GM21825 (cell line): Measurements from ENCODE around the gene RBM20.
"Not testable (repeated sequence)": the region's sequence is repeated elsewhere in the genome, so short reads cannot be mapped to it uniquely, and the experiment has no call there.

Experiments
- ATAC-seq: cut with Tn5 transposase; IDR thresholded peaks from one replicate; pipeline ENCODE4 v1.9.1; 2021; ENCODE audit warnings: mild to moderate bottlenecking, moderate library complexity; ENCODE audit not compliant: unreplicated experiment

The RBM20 gene

DNA sequence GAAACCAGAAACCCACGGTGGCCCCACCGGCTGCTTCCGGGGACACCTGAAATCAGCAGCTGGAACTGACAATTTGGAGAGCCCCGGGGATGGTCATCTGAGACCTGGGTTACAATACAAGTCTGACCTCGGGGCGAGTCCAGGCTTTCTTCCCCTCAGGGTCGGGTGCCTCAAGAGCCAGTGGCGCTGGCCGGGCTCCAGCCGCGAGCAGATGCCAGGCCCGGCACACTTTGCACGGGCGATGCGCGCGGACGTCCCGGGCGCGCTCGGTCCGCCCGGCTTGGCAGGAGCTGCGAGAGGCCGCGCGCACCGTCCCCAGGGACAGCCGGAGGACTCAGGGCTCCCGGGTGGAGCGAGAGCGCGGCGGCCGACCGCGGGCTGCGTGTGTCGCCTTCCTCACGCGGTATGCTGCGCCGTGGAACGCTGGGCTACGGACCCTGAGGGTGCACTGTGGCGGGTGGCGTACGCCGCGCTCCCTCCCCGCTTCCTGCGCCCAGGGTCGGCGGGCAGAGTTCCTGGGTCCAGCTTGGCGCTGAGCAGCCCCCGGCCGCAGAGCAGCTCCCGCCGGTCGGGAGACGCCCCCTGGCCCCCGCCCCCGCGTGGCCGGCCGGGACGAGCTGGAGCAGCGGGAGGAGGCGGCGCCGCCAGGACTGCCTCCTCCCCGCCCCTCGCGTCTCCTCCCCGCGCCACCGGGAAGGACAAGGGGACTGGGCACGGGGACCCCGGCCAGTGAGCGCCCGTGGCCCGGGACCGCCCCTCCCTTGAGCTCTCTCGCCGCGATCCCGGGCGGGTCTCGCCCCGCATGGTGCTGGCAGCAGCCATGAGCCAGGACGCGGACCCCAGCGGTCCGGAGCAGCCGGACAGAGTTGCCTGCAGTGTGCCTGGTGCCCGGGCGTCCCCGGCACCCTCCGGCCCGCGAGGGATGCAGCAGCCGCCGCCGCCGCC lies at the start of gene RBM20:
Gene RBM20, plus strand, starts transcription at position 684 of the 945 bp plus-strand sequence. Its CDS starts 119 bp downstream, at position 803.
- no peak for ATAC-seq

DNA sequence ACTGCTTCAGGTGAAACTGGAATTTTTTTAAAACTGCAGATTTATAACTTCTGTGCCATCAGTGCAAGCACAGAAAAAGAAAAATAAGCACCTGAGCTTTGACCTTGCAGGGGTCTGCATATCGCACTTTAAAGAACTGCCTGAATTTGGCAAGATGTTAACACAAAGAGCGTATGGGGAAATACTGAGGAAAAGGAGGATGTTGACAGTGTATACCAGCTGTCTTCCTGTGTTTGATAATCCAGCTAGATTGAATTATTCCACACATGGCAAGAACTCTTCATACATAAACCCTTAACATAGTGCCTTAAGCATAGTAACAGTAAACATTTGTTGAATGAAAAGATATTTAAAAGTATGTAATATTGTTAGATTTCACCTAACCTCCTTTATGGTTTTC lies 46.7 kb upstream of the RBM20 start:
- no peak for ATAC-seq

DNA sequence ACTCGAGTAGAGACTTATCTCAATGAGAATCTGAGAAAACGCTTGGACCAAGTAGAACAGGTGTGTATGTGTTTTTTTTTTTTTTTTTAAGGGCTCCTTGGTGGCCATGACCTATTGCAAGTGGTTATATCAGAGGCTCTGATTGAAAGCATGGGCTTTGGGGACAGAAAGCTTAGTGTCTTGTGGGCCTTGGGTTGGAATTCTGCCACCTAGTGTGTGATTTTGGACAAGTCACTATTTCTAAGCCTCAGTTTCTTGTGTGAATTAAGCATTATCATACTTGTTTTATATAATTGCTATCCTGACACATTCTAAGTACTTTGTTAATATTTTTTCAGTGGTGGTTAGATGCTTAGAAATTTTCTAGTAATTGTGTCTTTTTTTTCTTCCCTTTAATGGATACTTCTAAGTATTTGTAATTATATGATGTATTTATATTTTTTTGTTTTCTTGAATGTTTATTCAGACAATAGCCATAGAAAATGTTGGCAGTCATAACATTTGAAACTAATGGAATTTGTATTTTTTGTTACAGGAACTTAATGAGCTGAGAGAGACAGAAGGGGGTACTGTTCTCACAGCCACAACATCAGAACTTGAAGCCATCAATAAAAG lies 43.5 kb upstream of the RBM20 start:
- ATAC-seq: peak; percentile 54

DNA sequence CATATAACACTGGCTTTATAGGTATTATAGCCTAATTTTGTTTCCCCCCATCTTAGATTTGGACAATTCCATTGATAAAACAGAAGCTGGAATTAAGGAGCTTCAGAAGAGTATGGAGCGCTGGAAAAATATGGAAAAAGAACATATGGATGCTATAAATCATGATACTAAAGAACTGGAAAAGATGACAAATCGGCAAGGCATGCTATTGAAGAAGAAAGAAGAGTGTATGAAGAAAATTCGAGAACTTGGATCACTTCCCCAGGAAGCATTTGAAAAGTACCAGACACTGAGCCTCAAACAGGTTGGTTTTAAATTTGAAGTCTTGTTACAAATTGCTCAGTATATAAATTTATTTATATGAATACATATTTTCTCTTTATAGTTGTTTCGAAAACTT lies 42.6 kb upstream of the RBM20 start:
- no peak for ATAC-seq

DNA sequence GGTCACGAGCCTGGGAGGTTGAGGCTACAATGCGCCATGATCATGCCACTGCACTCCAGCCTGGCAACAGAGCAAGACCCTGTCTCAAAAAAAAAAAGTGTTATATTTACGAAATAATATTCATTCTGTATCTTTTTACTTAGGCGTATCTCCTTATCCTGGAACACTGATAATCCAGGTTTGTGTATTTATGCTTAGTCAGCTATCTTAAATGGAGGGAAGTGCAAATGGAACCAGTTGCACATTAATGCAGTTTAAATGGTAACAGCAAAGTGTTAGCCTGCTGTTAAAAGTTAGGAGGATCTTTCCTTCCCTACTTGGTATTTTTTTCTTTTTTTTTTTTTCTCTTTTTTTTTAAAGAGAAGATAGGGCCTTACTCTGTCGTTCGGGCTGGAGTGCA lies 36.0 kb upstream of the RBM20 start:
- ATAC-seq: no peak

DNA sequence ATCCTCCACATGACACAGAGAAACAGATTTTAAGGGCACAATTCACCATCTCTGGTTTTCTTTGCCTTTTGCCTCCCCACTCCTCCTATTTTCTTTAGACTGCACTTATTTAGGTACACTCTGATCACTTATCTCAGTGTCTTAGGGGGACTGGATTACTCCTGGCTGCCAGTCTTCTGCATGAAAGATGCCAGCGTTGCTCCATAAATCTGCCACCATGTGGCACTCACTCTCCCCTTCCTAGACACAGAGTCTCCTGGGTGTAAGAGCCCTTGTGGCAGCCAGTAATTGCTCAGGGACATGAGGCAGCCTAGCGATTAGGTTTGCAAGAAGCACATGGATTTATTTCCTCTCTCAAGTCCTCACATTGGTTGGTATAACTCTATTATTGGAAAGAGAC lies 34.5 kb upstream of the RBM20 start:
- ATAC-seq: no peak

DNA sequence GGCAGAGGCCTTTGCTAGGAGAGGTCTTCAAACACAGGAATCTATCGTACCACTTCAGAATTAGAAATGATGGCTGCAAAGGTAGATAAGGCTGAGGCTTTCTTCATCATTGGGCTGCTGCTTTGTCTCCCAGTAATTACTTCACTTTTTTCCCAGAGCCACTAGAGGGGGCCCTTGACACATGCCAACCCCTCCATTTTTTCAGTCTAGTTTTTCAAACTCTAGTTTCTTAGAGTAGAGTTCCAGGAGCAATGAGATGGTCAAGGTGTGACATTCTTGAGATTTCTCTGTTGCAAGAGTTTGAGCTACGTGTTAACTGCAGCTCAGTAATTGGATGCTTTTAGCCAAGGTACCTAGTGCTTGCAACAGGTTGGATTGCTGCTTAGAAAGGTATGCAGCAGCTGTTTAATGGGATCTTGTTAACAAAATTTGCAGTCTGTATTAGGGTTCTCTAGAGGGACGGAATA lies 33.8 kb upstream of the RBM20 start:
- ATAC-seq: no peak

DNA sequence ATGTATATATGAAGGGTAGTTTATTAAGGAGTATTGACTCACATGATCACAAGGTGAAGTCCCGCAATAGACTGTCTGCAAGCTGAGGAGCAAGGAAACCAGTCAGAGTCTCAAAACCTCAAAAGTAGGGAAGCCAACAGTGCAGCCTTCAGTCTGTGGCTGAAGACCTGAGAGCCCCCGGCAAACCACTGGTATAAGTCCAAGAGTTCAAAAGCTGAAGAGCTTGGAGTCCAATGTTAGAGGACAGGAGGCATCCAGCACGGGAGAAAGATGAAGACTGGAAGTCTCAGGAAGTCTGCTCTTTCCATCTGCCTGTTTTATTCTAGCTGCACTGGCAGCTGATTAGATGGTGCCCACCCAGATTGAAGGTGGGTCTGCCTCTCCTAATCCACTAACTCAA lies 33.4 kb upstream of the RBM20 start:
- not testable (repeated sequence) for ATAC-seq

DNA sequence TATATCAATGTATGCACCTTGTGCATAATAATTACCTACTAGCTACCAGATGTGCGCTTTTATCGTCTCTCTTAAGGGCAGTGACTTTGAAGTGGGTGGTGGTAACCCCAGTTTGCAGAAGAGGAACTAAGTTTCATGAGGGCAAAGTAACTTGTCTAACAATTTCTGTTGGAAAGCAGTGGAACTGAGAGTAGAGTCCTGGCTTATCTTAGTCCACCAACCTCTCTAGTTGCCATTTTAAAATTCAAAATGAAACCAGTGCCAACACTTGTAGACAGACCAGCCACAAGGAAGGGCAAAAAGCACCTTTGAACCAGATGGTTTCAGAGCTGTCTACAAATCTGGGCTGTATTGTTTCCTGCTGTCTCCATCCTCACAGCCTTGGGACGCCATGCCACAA lies 32.0 kb upstream of the RBM20 start:
- peak; percentile 36 for ATAC-seq

DNA sequence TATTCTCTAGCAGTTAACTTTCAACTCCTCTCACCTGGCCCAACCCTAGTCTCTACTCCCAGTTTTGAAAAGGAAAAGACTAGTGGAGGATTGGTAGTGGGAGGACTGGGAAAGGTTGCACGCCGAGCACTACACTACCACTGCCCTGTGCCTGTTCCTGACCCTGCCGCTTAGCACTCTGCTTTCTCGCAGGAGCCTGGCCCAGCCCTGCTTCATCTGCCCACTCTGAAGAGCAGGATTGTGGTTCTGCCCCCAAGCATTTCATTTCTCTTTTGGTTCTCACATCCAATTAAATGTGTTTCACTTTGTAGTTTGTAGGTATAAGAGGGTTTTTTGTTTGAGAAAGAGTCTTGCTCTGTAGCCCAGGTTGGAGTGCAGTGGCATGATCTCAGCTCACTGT lies 31.5 kb upstream of the RBM20 start:
- no peak for ATAC-seq

DNA sequence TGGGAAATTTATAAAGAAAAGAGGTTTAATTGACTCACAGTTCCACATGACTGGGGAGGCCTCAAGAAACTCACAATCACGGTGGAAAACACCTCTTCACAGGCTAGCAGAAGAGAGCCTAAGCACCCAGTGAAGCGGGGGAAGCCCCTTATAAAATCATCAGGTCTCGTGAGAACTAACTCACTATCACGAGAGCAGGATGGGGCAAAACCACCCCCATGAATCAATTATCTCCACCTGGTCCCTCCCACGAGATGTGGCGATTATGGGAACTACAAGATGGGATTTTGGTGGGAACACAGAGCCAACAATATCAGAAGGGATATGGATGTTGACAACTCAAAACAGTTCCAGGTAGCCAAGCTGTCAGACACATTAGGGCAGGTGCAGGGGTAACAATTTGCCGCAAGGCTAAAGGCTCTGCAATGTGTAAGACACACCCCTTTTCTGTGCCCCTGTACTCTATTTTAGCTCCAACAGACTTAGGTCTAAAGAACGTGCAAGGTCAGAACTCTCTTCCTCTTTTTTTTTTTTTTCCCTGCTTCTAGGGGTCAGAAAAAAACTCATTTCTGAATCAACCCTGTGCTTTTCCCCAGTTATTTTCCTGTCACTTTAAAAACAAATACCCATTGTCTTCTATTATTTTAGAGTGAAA lies 30.7 kb upstream of the RBM20 start:
- peak; percentile 42 for ATAC-seq

DNA sequence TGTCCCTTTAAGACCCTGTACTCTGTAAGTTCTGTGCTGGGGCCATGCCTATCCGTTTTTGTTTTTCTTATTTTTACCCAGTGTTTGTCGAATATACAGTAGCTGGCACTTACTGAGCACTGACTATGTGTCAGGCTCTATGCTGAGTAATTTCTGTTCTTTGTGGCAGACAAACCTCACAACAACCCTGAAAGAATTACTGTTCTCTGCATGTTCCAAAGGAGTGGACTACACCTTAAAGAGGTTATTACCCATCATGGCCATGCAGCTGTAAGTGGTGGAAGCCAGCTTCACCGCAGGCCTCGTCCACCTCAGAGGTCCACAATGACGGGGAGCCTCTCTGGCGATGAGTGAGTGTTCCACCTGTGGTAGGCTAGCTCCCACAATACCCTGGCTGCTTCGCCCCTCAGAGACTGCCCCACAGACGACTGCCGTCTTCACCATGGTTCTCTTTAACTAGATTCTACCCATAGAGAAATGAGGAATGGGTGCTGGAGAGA lies 30.1 kb upstream of the RBM20 start:
- ATAC-seq: no peak

DNA sequence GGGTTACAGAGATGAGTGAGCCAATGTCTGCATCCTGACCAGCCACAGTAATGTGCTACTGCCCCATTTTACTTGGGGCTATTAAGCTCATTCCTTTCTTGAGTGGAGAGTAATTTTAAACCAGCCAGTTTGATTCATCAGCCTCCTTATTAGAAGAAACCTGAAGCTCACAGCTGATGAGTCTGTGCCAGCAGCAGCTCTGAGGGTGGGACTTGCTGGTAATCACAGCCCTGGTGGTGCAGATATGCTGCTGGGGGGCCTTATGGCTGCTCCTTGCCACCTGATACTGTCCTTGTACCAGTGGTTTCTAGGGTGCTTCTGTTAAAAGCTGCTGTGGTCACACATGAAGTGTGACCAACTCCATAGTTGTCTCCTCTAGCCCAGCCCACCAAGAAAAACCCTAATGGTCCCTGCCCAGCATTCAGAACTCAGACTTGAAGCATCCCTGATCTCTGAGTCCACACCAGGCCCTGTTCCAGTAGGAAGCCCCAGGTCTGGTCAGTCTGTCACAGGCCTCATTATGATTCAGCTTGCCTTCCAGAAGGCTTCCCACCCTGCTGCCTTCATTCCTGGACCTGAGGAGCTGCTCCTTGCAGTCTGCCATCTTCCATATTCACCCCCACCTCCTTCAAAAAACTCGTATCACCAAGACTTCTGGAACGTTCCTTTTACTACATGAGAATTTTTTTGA lies 28.9 kb upstream of the RBM20 start:
- ATAC-seq: no peak

DNA sequence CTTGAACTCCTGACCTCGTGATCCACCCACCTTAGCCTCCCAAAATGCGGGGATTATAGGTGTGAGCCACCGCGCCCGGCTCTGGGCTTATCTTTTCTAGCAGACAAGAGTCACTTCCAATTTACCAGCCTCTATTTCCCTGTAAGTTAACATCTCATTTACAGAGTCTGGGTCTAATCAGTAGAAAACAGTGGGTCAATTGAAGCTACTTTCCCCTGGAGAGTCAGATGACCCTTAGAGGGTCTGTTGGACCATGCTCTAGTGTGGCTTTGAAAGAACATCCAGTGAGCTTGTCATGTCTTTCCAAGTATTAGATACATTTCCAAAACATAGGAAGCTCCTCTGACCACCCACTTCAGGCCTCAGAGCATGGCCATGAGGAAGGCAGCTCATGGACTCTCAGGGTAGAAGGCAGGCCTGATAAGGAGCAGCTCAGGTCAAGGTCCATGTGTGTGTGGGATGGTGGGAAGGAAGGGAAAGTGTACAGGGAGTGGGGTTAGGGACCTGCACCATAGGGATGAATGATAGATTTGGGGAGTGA lies 27.6 kb upstream of the RBM20 start:
- no peak for ATAC-seq

DNA sequence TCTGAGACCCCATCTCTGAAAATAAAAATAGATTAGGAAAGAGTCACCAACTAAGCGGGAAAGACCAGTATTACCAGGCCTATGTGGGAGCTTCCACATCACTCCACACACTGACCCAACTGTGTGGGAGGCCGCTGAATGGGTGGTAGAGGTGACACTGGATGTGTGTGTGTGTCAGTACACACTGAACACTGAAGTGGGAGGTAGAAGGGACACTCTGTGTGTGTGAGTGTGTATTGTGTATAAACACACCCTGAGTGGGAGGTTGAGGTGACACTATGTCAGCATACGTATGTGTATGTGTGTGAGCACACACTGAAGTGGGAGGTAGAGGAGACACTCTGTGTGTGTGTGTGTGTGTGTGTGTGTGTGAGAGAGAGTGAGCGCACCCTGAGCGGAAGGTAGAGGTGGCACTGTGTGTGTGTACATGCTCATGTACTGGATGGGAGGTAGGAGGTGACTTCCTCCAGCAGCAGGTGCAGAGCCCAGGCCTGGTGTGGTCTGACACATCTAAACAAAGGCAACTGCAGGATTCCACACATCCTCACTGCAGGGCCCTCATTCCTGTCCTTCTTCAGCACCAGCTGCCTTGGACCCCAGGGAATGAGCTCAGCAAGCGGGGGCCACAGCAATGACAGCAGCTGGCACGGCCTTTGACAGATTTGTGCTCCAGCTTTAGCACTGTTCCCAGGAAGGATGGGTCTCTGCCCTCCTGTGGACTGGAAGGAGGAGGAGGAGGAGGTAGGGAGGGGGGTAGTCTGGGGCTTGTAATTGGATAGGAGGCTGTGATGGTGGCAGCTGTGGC lies 26.5 kb upstream of the RBM20 start:
- ATAC-seq: no peak

DNA sequence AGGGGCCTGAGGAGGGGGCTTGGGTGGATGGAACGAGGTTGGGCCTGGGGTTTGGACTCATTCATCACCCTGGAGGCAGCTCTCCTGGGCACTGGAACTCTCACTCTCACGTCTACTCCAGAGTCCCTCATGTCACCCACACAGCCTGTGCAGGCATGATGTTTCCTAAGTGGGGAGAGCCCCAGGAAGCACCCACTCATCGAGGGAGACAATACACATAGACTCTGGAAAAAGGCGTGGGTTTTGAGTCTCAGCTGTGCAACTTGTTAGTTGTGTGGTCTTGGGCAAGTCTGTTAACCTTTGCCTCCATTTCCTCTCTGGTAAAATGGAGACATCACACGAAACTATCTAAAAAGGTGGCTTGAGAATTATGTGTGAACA lies 25.9 kb upstream of the RBM20 start:
- no peak for ATAC-seq

DNA sequence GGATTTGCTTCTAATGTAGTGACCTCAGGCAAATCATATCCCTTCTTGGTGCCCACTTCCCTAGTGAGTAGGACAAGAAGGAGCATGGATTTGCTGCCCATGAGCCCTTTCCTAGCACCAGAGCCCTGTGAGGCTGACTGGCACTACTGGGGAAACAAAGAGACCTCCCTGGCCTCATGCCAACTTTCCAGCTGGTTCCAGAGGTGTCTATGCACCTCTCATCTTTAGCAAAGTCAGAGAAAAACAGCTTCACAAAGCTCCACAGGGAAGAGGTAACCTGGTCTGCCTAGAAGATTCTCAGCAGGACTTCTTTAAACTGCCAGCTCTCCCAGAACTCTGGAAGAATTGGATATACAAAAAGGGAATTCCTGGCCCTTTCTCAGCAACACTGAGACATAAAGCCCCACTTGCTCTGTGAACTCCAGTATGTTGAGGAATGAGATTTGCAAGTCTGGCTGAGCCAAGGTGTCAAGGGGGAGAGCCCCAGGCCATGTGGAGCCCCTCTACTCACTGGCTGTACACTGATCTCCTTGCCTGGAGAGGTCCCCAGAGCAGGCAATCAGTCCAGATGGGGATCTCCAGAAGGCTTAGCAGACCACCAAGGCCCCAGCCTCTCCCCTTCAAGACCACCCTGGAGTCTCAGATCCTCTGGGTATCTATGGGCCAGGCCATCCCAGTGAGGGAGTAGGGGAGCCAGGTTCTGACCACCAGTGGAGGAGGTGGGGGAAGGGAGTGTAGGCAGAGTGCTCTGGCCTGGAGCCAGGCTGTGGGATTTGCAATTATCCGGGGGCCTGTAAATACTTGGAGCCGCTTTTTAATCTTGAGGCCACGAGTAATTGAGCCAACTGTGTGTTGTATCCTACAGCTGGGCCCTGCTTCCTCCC lies 24.4 kb upstream of the RBM20 start:
- ATAC-seq: no peak

DNA sequence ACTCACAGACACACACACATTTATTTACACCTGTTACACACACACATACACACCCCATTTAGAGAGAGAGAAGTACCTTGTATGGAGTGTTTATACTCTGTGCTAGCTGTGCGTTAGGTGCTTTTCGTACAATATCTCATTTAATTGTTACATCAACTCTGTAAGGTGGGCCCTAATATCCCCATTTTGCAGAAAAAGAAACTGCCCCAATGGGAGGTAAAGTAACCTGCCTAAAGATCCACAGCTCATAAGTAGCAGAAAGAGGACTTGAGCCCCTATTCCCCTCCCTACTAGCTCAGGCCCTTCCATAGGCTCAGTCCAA lies 23.8 kb upstream of the RBM20 start:
- no peak for ATAC-seq

DNA sequence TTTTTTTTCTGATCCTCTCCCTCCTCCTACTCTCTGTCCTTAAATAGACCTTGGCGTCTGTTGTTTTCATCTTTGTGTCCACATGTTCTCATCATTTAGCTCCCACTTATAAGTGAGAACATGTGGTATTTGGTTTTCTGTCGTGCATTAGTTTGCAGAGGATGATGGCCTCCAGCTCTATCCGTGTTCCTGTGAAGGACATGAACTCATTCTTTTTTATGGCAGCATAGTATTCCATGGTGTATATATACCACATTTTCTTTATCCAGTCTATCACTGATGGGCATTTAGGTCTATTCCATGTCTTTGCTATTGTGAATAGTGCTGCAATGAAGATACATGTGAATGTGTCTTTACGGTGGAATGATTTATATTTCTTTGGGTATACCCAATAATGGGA lies 20.8 kb upstream of the RBM20 start:
- not testable (repeated sequence) for ATAC-seq
